HepG2 (cell line): ENCODE measurements around the gene KCTD13. TPM values are rescaled to one million over a fixed set of nuclear protein-coding genes. Genes with fewer than 3 reads are reported as not detected.
"Not testable (repeated sequence)": the region's sequence is repeated elsewhere in the genome, so short reads cannot be mapped to it uniquely, and the experiment has no call there.

Experiments
- ATAC-seq: fragments of 200-7000 bp; cut with Tn5 transposase; 3 replicates; pipeline ENCODE4 v1.9.1; 2020; ENCODE audit warnings: mild to moderate bottlenecking, moderate library complexity
- BruUV-seq: library from RNA; stranded (reverse); fragments of 400-500 nt; replicated peaks from 2 replicates; lab custom pipeline; 2021; lab: Mats Ljungman, UMichigan
- CTCF ChIA-PET: fragments of 300-600 bp; formaldehyde crosslinking; extraction: SDS; loops from one replicate; lab custom pipeline; 2021; ENCODE audit warnings: low total read pairs, inconsistent platforms, low intra/inter-chr PET ratio; lab: Yijun Ruan, JAX
- POLR2A ChIA-PET: fragments of 350-600 bp; sonication (Branson Sonifier 250); formaldehyde crosslinking; loops from one replicate; lab custom pipeline; 2020; ENCODE audit warnings: antibody characterized with exemption, inconsistent platforms; lab: Yijun Ruan, JAX
- DNase-seq: peaks from one replicate; pipeline ENCODE4 v3.0.0-alpha.2; 2015; ENCODE audit warnings: low spot score
- FAIRE-seq: peaks from 3 replicates; lab custom pipeline; 2011; peaks lifted over from hg19 to GRCh38; lab: Jason Lieb, UNC
- H2AFZ ChIP-seq: one replicate; pipeline ENCODE4 v1.6.1; 2011; ENCODE audit warnings: low read length, inconsistent platforms
- H3K27ac ChIP-seq: fragments of 300-600 bp; 3 replicates; pipeline ENCODE4 v1.8.0; 2011; ENCODE audit warnings: mixed run types, mild to moderate bottlenecking, mixed read lengths, low read length, inconsistent platforms; ENCODE audit not compliant: insufficient read depth; ENCODE audit errors: extremely low read length
- H3K27me3 ChIP-seq, 2 experiments: fragments of 200-600 bp in 1 of 2; 2 replicates in 1 of 2; 3 replicates in 1 of 2; pipeline versions ENCODE4 v1.6.0 to v1.8.0; 2011; ENCODE audit warnings: low read length in 2 of 2, mild to moderate bottlenecking in 2 of 2, moderate library complexity in 2 of 2, inconsistent platforms in 1 of 2; ENCODE audit not compliant: insufficient read depth in 2 of 2, control insufficient read depth in 1 of 2
- H3K36me3 ChIP-seq, 2 experiments: fragments of 200-600 bp in 1 of 2; replicated peaks in 1 of 2; 2 replicates in 1 of 2; 3 replicates in 1 of 2; pipeline versions ENCODE4 v1.5.1 to v1.8.0; 2011; ENCODE audit warnings: low read length in 2 of 2, inconsistent platforms in 1 of 2; ENCODE audit not compliant: insufficient read depth in 2 of 2, control insufficient read depth in 1 of 2
- H3K4me1 ChIP-seq: 2 replicates; pipeline ENCODE4 v1.5.1; 2012; ENCODE audit warnings: low read length, inconsistent platforms; ENCODE audit not compliant: insufficient read depth
- H3K4me2 ChIP-seq: 2 replicates; pipeline ENCODE4 v1.6.0; 2011; ENCODE audit warnings: low read depth, low read length, inconsistent platforms
- H3K4me3 ChIP-seq, 3 experiments: fragments of 200-600 bp in 1 of 3; sonication (generic), shearing (Covaris generic) in 1 of 3; replicated peaks in 1 of 3; 2 replicates each; pipeline ENCODE4 v1.5.1; 2011 to 2016; ENCODE audit warnings: low read length in 3 of 3, inconsistent platforms in 2 of 3, low read depth in 2 of 3, mild to moderate bottlenecking in 2 of 3, control low read depth in 1 of 3, mixed read lengths in 1 of 3; ENCODE audit not compliant: insufficient read depth in 1 of 3
- H3K79me2 ChIP-seq: one replicate; pipeline ENCODE4 v1.6.1; 2011; ENCODE audit warnings: low read length, inconsistent platforms; ENCODE audit not compliant: insufficient read depth
- H3K9ac ChIP-seq: 2 replicates; pipeline ENCODE4 v1.6.0; 2011; ENCODE audit warnings: mild to moderate bottlenecking, low read depth, low read length, inconsistent platforms; ENCODE audit not compliant: insufficient read depth
- H3K9me3 ChIP-seq: 2 replicates; pipeline ENCODE4 v1.5.1; 2012; ENCODE audit warnings: mild to moderate bottlenecking, low read length
- H4K20me1 ChIP-seq: 2 replicates; pipeline ENCODE4 v1.6.0; 2011; ENCODE audit warnings: inconsistent platforms, mild to moderate bottlenecking, low read length, moderate library complexity; ENCODE audit not compliant: insufficient read depth
- FOXA1 ChIP-seq, 2 experiments: fragments of 450-650 bp in 1 of 2; sonication (generic) in 1 of 2; formaldehyde crosslinking in 1 of 2; IDR thresholded peaks; 2 replicates each; pipeline versions ENCODE4 v1.4.0 to v1.6.1; 2016 to 2020; ENCODE audit warnings: missing genetic modification reagents in 1 of 2
- NR2F6 ChIP-seq, 2 experiments: IDR thresholded peaks; 2 replicates each; pipeline ENCODE4 v1.6.1; 2016; ENCODE audit warnings: antibody characterized with exemption in 1 of 2, mild to moderate bottlenecking in 1 of 2
- ZNF460 ChIP-seq: sonication (generic); formaldehyde crosslinking; IDR thresholded peaks from 2 replicates; pipeline ENCODE4 v1.5.1; 2020; ENCODE audit warnings: missing genetic modification reagents, mild to moderate bottlenecking, borderline replicate concordance
- WGBS: methylation state at CpG from one replicate; pipeline ENCODE4 v1.1.6; 2017; ENCODE audit warnings: low lambda C conversion rate; 5-methylcytosine and 5-hydroxymethylcytosine counted together
- in situ Hi-C: cut with HindIII; loops from 2 replicates; pipeline ENCODE4 v1.10.0; 2017; ENCODE audit warnings: low pct_unique_long_range_greater_than_20kb; ENCODE audit not compliant: extremely low pct_ligation_motif_present
- intact Hi-C: fragments of 100-400 bp; cut with micrococcal nuclease; formaldehyde crosslinking; loops from one replicate; pipeline ENCODE4 v1.10.0; 2022; ENCODE audit not compliant: unreplicated experiment
- polyA plus RNA-seq, 8 experiments: library from polyadenylated mRNA; depleted of rRNA in 3 of 8; stranded (reverse) in 7 of 8; unstranded in 1 of 8; fragments of >200 nt; fragmentation: Illumina TruSeq in 4 of 8; extraction: Trizol in 4 of 8; gene quantifications; 2 replicates each; pipeline versions ENCODE4 v1.2.1 to v1.2.3, GENCODE V29; 2011 to 2016; ENCODE audit warnings: low read depth in 4 of 8, missing spikeins in 1 of 8, mixed read lengths in 1 of 8; ENCODE audit not compliant: insufficient read depth in 1 of 8
- total RNA-seq, 5 experiments: library from RNA; depleted of rRNA; stranded (reverse); fragments of >200 nt; fragmentation: Illumina TruSeq; extraction: Trizol; gene quantifications; 2 replicates each; pipeline ENCODE4 v1.2.3, GENCODE V29; 2016; ENCODE audit warnings: low read depth in 1 of 5
- TF ChIP-seq, protein P1 (sequence below): sonication (generic); formaldehyde crosslinking; IDR thresholded peaks from 2 replicates; pipeline ENCODE4 v1.5.0; 2020; ENCODE audit warnings: mild to moderate bottlenecking, missing genetic modification reagents
- TF ChIP-seq, protein P2 (sequence below): sonication (generic); formaldehyde crosslinking; IDR thresholded peaks from 2 replicates; pipeline ENCODE4 v1.5.0; 2020; ENCODE audit warnings: mild to moderate bottlenecking, missing genetic modification reagents, borderline replicate concordance

The KCTD13 gene
- total and polyA plus RNA-seq, 2 of the 13 experiments (the other 11 are each of a cell fraction or from before 2014, with no cell fraction given) = 6.3 to 14.7 TPM

DNA sequence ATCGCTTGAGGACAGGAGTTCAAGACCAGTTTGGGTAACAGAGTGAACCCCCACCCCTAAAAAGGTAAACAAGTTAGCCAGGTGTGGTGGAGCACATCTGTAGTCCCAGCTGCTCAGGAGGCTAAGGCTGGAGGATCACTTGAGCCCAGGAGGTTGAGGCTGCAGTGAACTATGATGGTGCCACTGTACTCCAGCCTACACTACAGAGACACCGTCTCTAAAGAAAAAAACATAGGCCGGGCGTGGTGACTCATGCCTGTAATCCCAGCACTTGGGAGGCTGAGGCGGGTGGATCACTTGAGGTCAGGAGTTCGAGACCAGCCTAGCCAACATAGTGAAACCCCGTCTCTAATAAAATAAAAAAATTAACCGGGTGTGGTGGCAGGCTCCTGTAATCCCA lies 57.0 kb downstream of the KCTD13 start:
- H3K4me3 ChIP-seq, H3K79me2 ChIP-seq, FAIRE-seq, H3K9ac ChIP-seq, H2AFZ ChIP-seq, BruUV-seq, CTCF ChIA-PET, DNase-seq: not testable (repeated sequence)
- WGBS = 85% methylated on average over 8 of the region's 8 CpGs
- in situ Hi-C loops = loop anchor here (10.0 kb wide), 1 partner anchor 136 kb away; no protein-coding TSS in a partner anchor
- H3K4me1 ChIP-seq = peaks cover 15% of the 10 kb centered on the region
- TF ChIP-seq, protein P1, sequence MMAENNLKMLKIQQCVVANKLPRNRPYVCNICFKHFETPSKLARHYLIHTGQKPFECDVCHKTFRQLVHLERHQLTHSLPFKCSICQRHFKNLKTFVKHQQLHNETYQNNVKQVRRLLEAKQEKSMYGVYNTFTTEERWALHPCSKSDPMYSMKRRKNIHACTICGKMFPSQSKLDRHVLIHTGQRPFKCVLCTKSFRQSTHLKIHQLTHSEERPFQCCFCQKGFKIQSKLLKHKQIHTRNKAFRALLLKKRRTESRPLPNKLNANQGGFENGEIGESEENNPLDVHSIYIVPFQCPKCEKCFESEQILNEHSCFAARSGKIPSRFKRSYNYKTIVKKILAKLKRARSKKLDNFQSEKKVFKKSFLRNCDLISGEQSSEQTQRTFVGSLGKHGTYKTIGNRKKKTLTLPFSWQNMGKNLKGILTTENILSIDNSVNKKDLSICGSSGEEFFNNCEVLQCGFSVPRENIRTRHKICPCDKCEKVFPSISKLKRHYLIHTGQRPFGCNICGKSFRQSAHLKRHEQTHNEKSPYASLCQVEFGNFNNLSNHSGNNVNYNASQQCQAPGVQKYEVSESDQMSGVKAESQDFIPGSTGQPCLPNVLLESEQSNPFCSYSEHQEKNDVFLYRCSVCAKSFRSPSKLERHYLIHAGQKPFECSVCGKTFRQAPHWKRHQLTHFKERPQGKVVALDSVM (CRISPR knock-in tag) = 0 out of 2 replicates have a peak, but pooled peaks have one; percentile 54
- TF ChIP-seq, all 625 proteins: peak for 1; not testable (repeated sequence) for 624
- POLR2A ChIA-PET = interaction anchor here (1.0 to 1.4 kb wide), 2 partner anchors 11 to 31 kb away, joined by 6 to 12 read pairs; partner anchors contain the start of genes ASPHD1 and SEZ6L2
- H3K4me2 ChIP-seq, ATAC-seq, H3K36me3 ChIP-seq, H3K27ac ChIP-seq, H3K9me3 ChIP-seq, intact Hi-C loops, H4K20me1 ChIP-seq, H3K27me3 ChIP-seq: not testable (repeated sequence)

DNA sequence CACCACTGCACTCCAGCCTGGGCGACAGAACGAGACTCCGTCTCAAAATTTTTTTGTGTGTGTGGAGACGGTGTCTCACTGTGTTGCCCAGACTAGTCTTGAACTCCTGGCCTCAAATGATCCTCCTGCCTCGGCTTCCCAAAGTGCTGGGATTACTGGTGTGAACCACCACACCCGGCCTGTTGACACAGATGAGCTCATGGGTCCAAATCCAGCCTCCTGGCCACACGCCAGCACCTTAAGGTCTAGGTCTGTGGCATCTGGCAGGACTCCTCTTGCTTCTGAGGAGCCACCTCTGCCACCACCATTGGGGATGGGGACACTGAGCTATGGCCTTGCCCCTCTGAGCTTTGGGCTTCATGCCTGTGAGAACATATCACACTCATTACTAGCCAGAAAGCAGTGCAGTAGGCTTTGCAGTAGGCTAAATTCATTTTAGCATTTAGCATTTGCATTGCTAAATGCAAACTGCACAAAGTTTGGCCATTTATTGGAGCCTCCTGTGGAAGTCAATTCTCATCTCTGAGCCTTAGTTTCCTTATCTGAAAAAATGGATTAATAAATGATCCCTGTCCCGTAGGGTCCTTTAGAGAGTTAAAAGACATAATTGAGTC lies 57.5 kb downstream of the KCTD13 start:
- Histone ChIP-seq H3K79me2 (no peaks in the 10 kb centered on the region), H3K9me3 (no peaks in the 10 kb centered on the region), H3K9ac (no peak overlapping the region), H3K36me3 (no peaks in the 10 kb centered on the region; a peak in 2 of 5 replicates), H3K4me3 (no peak overlapping the region), H3K27ac (no peak overlapping the region), H3K27me3 (no peaks in the 10 kb centered on the region), H4K20me1 (no peaks in the 10 kb centered on the region), H3K4me2 (no peak overlapping the region), H2AFZ (no peak overlapping the region), H3K4me1 (peaks cover 21% of the 10 kb centered on the region)
- WGBS = 51% methylated on average over 8 of the region's 8 CpGs
- no peak for ATAC-seq
- intact Hi-C loops (no loop called here), in situ Hi-C loops (loop anchor here (10.0 kb wide), 1 partner anchor 136 kb away; no protein-coding TSS in a partner anchor)
- ChIA-PET POLR2A (interaction anchor here (0.7 to 1.4 kb wide), 3 partner anchors 10 to 32 kb away, joined by 3 to 12 read pairs (median 6); partner anchors contain the start of genes ASPHD1 and SEZ6L2), CTCF (no interaction called here)
- BruUV-seq = no TSS peak
- no peak for TF ChIP-seq NR2F6 (IDR thresholded peaks at IDR 0.05)
- TF ChIP-seq NR2F6 (CRISPR knock-in tag; IDR thresholded peaks at IDR 0.05) = no peak
- peak; percentile 33; the same call in 1 of the 2 replicates for TF ChIP-seq ZNF460 (CRISPR knock-in tag)
- TF ChIP-seq FOXA1 (IDR thresholded peaks at IDR 0.05) = no peak
- TF ChIP-seq FOXA1 (CRISPR knock-in tag; IDR thresholded peaks at IDR 0.05) = 0 out of 2 replicates have a peak, but pooled peaks have one; percentile 30
- TF ChIP-seq, protein P2, sequence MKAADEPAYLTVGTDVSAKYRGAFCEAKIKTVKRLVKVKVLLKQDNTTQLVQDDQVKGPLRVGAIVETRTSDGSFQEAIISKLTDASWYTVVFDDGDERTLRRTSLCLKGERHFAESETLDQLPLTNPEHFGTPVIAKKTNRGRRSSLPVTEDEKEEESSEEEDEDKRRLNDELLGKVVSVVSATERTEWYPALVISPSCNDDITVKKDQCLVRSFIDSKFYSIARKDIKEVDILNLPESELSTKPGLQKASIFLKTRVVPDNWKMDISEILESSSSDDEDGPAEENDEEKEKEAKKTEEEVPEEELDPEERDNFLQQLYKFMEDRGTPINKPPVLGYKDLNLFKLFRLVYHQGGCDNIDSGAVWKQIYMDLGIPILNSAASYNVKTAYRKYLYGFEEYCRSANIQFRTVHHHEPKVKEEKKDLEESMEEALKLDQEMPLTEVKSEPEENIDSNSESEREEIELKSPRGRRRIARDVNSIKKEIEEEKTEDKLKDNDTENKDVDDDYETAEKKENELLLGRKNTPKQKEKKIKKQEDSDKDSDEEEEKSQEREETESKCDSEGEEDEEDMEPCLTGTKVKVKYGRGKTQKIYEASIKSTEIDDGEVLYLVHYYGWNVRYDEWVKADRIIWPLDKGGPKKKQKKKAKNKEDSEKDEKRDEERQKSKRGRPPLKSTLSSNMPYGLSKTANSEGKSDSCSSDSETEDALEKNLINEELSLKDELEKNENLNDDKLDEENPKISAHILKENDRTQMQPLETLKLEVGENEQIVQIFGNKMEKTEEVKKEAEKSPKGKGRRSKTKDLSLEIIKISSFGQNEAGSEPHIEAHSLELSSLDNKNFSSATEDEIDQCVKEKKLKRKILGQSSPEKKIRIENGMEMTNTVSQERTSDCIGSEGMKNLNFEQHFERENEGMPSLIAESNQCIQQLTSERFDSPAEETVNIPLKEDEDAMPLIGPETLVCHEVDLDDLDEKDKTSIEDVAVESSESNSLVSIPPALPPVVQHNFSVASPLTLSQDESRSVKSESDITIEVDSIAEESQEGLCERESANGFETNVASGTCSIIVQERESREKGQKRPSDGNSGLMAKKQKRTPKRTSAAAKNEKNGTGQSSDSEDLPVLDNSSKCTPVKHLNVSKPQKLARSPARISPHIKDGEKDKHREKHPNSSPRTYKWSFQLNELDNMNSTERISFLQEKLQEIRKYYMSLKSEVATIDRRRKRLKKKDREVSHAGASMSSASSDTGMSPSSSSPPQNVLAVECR = 0 out of 2 replicates have a peak, but pooled peaks have one; percentile 20
- no peak for DNase-seq
- no peak for FAIRE-seq
